Transverse colon (tissue), 4 donors: ENCODE data around the gene NAMPT.

Experiments used
- CTCF ChIP-seq, 5 experiments: fragments of 200-600 bp in 3 of 5; fragments of 450-650 bp in 2 of 5; sonication (generic) in 3 of 5; IDR thresholded peaks; 1 replicate in 2 of 5; 2 replicates in 3 of 5; pipeline ENCODE4 v1.5.1; 2016 to 2017; ENCODE audit warnings: antibody characterized with exemption in 5 of 5, inconsistent platforms in 3 of 5, mild to moderate bottlenecking in 2 of 5, moderate library complexity in 1 of 5
- EP300 ChIP-seq: sonication (generic); formaldehyde crosslinking; IDR thresholded peaks from one replicate; pipeline ENCODE4 v1.6.1; 2017; ENCODE audit warnings: antibody characterized with exemption, low read depth
- POLR2A ChIP-seq: fragments of 450-650 bp; IDR thresholded peaks from one replicate; pipeline ENCODE4 v1.6.1; 2016; ENCODE audit warnings: antibody characterized with exemption, mild to moderate bottlenecking, moderate library complexity
- POLR2AphosphoS5 ChIP-seq, 3 donors: sonication (generic); formaldehyde crosslinking; IDR thresholded peaks; one replicate each; pipeline ENCODE4 v1.6.1; 2016; ENCODE audit warnings: antibody characterized with exemption in 3 of 3

GRCh38 chr7:106329971-106330733, 45.4 kb upstream of the NAMPT start:
- TF ChIP-seq CTCF (IDR thresholded peaks at IDR 0.05) (no peak), EP300 (no peak), POLR2A (no peak), POLR2AphosphoS5 (IDR thresholded peaks at IDR 0.05) (no peak)
